ENCODE results near the gene CD9. TPM values are rescaled to one million over a fixed set of nuclear protein-coding genes. Genes with fewer than 3 reads are reported as not detected.

The CD9 gene
- polyA plus RNA-seq, 1 of the 3 experiments (the other 2 are of a cell fraction), result 76.6 TPM

- Histone ChIP-seq H3K9me3 (no peaks in the 10 kb centered on the region), H3F3A (replicated peaks; ENCODE audit: insufficient read depth) (no peaks in the 10 kb centered on the region), H2AFZ (ENCODE audit: low read depth) (no peak overlapping the region), H3K4me3 (ENCODE audit: low read depth in 2 of 2, low read length in 1 of 2) (no peak overlapping the region), H3K9ac (no peak overlapping the region), H3K79me2 (ENCODE audit: insufficient read depth) (no peaks in the 10 kb centered on the region), H3K27me3 (ENCODE audit: insufficient read depth) (no peaks in the 10 kb centered on the region), H3K27ac (ENCODE audit: low read depth in 2 of 2, low read length in 1 of 2) (no peak overlapping the region), H3K4me2 (no peak overlapping the region), H3K9me2 (no peaks in the 10 kb centered on the region), H4K20me1 (ENCODE audit: insufficient read depth) (no peaks in the 10 kb centered on the region), H3K36me3 (replicated peaks in 1 of 2; ENCODE audit: control insufficient read depth in 1 of 2, insufficient read depth in 2 of 2, low read length in 1 of 2) (no peaks in the 10 kb centered on the region), H3K4me1 (ENCODE audit: control insufficient read depth in 1 of 2, insufficient read depth in 2 of 2, low read depth in 1 of 2, low read length in 1 of 2) (peaks cover 0 to 41% of the 10 kb centered on the region in 2 experiments; a peak in 1 of 4 replicates)
- ChIA-PET CTCF (interaction anchor here (1.0 to 2.4 kb wide), 6 partner anchors 15 to 72 kb away, joined by 3 to 12 read pairs (median 3); no protein-coding TSS in a partner anchor), POLR2A (no interaction called here)
- 81% methylated on average over 12 of the region's 12 CpGs for WGBS (ENCODE audit: low lambda C conversion rate)
- DNase-seq, result no peak
- no peak for TF ChIP-seq MAX (IDR thresholded peaks at IDR 0.05; ENCODE audit: low read depth)
- TF ChIP-seq FOXM1 (IDR thresholded peaks at IDR 0.05; ENCODE audit: low read depth), result no peak
- no peak for TF ChIP-seq REST (IDR thresholded peaks at IDR 0.05; ENCODE audit: low read depth, low read length)
- no peak for TF ChIP-seq FOXJ3 (CRISPR knock-in tag; IDR thresholded peaks at IDR 0.05)
- no peak for TF ChIP-seq RXRA (IDR thresholded peaks at IDR 0.05; ENCODE audit: borderline replicate concordance, low read depth)
- TF ChIP-seq IRF3 (IDR thresholded peaks at IDR 0.05; ENCODE audit: low read depth, low read length), result no peak
- TF ChIP-seq RCOR1 (IDR thresholded peaks at IDR 0.05; ENCODE audit: low read length), result no peak
- no peak for TF ChIP-seq CTCF (IDR thresholded peaks at IDR 0.05)
- TF ChIP-seq YY1 (IDR thresholded peaks at IDR 0.05; ENCODE audit: low read depth), result no peak
- TF ChIP-seq EZH2phosphoT487 (IDR thresholded peaks at IDR 0.05; ENCODE audit: borderline replicate concordance, low read depth), result no peak
- no peak for TF ChIP-seq TCF12 (IDR thresholded peaks at IDR 0.05)
- no peak for TF ChIP-seq USF2 (IDR thresholded peaks at IDR 0.05; ENCODE audit: borderline replicate concordance, low read depth, low read length)
- TF ChIP-seq TAF1 (IDR thresholded peaks at IDR 0.05; ENCODE audit: borderline replicate concordance, low read depth, low read length), result no peak
- no peak for TF ChIP-seq USF1 (IDR thresholded peaks at IDR 0.05; ENCODE audit: borderline replicate concordance, low read depth)
- no peak for TF ChIP-seq ZBTB33 (IDR thresholded peaks at IDR 0.05; ENCODE audit: borderline replicate concordance, low read depth)
- no peak for TF ChIP-seq RAD21 (IDR thresholded peaks at IDR 0.05; ENCODE audit: low read length)
- no peak for TF ChIP-seq POLR2AphosphoS5 (IDR thresholded peaks at IDR 0.05; ENCODE audit: low read depth, low read length)
Measured at GRCh38 chr12:6266971-6267721, 66.9 kb downstream of the CD9 start.
